SK-N-MC (cell line): ENCODE measurements around the gene MALAT1.

Source experiments
- EZH2 ChIP-seq: fragments of 200-600 bp; sonication (generic); IDR thresholded peaks from one replicate; pipeline ENCODE4 v1.6.1; 2017; ENCODE audit warnings: antibody characterized with exemption
- FOXP2 ChIP-seq: optimal IDR thresholded peaks from 2 replicates; pipeline ENCODE3; 2011; ENCODE audit warnings: mild to moderate bottlenecking, moderate library complexity; ENCODE audit not compliant: insufficient read depth; ENCODE audit errors: extremely low read length, control extremely low read depth
- POLR2AphosphoS5 ChIP-seq: IDR thresholded peaks from 2 replicates; pipeline ENCODE4 v1.6.1; 2012; ENCODE audit warnings: mild to moderate bottlenecking, low read depth, low read length, borderline replicate concordance

- no peak for TF ChIP-seq EZH2
- TF ChIP-seq POLR2AphosphoS5: no peak
- no peak for TF ChIP-seq FOXP2
These were observed 25.5 kb upstream of the MALAT1 start for GRCh38 chr11:65473278-65473860.
